Measurements from ENCODE around the gene PHACTR3.

Gene PHACTR3

DNA sequence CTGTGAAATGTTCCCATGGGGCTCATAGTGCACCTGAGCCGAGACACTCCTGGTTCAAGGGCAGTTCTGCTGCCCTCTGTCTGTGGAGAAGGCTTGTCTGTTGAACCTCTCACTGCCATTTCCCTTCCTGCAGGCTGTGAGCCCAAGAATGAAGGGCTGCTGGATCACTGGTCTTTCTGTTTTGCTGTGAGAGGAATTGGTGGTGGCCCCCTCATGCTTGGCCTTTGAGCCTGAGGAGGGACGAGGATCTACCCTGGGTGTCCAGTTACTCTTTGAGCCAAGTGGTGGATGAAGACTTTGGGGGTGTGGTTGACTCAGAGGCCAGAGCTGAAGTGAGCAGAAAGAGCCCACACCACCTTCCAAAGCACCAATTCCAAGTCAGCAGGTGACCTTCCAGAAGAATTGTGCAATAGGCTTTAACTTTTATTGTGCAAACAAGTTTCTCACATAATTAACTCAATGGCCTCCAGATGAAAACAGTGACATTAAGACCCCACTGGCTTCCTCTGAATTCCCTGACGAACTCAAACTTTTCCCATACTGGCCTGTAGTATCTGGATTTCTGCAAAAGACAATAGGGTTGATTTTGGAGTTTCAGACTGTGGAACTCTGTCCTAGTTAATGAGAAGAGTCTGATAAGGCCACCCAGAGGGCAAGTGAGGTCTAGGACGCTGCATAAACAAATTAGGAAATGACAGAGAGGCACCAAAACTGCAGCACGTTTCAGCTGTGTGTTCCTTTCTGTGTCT, 101.5 kb downstream of the PHACTR3 start:
- in situ Hi-C loops (cut with MboI; ENCODE audit: low sequenced_read_pairs, unreplicated experiment): no loop called here
- TF ChIP-seq CTCF (IDR thresholded peaks at IDR 0.05; ENCODE audit: borderline replicate concordance, control extremely low read depth, extremely low read depth, insufficient read depth, missing control alignments): no peak

DNA sequence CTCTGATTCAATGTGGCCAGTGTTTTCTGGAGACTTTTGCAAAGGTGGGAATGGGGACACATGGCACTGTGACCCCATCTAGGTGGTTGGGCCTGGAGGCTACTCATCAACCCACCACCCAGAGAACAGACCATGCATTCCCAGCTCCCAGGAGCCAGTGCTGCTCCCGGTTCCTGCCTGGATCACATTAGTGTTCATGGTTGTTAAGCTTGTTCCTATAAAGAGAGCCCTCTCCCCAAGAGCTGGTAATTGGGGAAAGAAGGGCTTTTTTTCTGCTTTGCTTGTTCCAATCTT, 102.0 kb downstream of the PHACTR3 start:
- in situ Hi-C loops (cut with MboI; ENCODE audit: low sequenced_read_pairs, unreplicated experiment): no loop called here
- no peak for DNase-seq (ENCODE audit: low spot score)
- no peak for TF ChIP-seq CTCF (IDR thresholded peaks at IDR 0.05; ENCODE audit: borderline replicate concordance, control extremely low read depth, extremely low read depth, insufficient read depth, missing control alignments)

More for the DNA sequence above, 101.5 kb downstream of the PHACTR3 start:
- no peak for DNase-seq (ENCODE audit: low spot score)

GRCh38 chr20:59708326-59708725, 104.0 kb downstream of the PHACTR3 start:
- TF ChIP-seq CTCF (IDR thresholded peaks at IDR 0.05; ENCODE audit: borderline replicate concordance, control extremely low read depth, extremely low read depth, insufficient read depth, missing control alignments): no peak
- no peak for DNase-seq (ENCODE audit: low spot score)
- in situ Hi-C loops (cut with MboI; ENCODE audit: low sequenced_read_pairs, unreplicated experiment): no loop called here

GRCh38 chr20:59709636-59710035, 105.3 kb downstream of the PHACTR3 start:
- in situ Hi-C loops (cut with MboI; ENCODE audit: low sequenced_read_pairs, unreplicated experiment): no loop called here
- DNase-seq (ENCODE audit: low spot score): no peak
- no peak for TF ChIP-seq CTCF (IDR thresholded peaks at IDR 0.05; ENCODE audit: borderline replicate concordance, control extremely low read depth, extremely low read depth, insufficient read depth, missing control alignments)

- in situ Hi-C loops (cut with MboI; ENCODE audit: low sequenced_read_pairs, unreplicated experiment): no loop called here
- TF ChIP-seq CTCF (IDR thresholded peaks at IDR 0.05; ENCODE audit: borderline replicate concordance, control extremely low read depth, extremely low read depth, insufficient read depth, missing control alignments): no peak
- DNase-seq (ENCODE audit: low spot score): no peak
Measured at GRCh38 chr20:59718071-59718470, 113.7 kb downstream of the PHACTR3 start.

DNA sequence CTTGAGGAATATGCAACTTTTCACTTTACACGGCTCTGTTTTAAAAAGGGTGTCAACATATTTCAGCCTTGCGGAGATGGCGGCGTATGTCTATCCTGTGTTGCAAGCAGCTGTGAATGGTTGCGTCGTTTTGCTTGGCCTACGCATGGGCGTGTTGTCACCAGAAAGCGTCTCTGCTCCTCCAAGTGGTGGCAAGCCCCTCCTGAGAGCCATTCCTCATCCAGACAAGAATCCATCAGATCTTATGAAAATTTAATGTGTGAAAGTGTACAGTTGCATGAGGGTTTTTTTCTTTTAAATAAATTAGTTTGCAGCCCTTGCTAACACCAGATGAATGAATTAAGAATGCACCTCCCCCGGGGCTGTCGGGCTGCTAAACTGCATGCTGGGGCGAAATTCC, 114.4 kb downstream of the PHACTR3 start:
- in situ Hi-C loops (cut with MboI; ENCODE audit: low sequenced_read_pairs, unreplicated experiment): no loop called here
- no peak for DNase-seq (ENCODE audit: low spot score)
- no peak for TF ChIP-seq CTCF (IDR thresholded peaks at IDR 0.05; ENCODE audit: borderline replicate concordance, control extremely low read depth, extremely low read depth, insufficient read depth, missing control alignments)
